Diencephalon (tissue), 1 donor: Measurements from ENCODE around the gene C11orf91. TPM values are rescaled to one million over a fixed set of nuclear protein-coding genes. Genes with fewer than 3 reads are reported as not detected.

ENCODE experiments used
- total RNA-seq: library from RNA; depleted of rRNA; stranded (reverse); fragments of >200 nt; gene quantifications from one replicate; pipeline ENCODE4 v1.2.3, GENCODE V29; 2014

C11orf91 gene
- not detected for total RNA-seq

GRCh38 chr11:33700502-33701271 lies at the start of gene C11orf91:
Gene C11orf91, minus strand, starts transcription at chr11:33700826. Its CDS starts 86 bp downstream, at chr11:33700740.

GRCh38 chr11:33736148-33736812 lies 35.7 kb upstream of the C11orf91 start, which contains the start of gene CD59:
Gene CD59, minus strand, starts transcription at chr11:33736423. Its CDS starts 13,978 bp downstream, at chr11:33722445.

Other genes starting within 250 kb of the C11orf91 start
- 63.0 TPM for gene CD59, start 35.6 kb upstream of the C11orf91 start, total RNA-seq
- 86.7 TPM for gene FBXO3, start 73.7 kb upstream of the C11orf91 start, total RNA-seq
- 24.7 TPM for gene LMO2, start 191.2 kb upstream of the C11orf91 start, total RNA-seq